ENCODE results near the gene SCLY.

The SCLY gene

DNA sequence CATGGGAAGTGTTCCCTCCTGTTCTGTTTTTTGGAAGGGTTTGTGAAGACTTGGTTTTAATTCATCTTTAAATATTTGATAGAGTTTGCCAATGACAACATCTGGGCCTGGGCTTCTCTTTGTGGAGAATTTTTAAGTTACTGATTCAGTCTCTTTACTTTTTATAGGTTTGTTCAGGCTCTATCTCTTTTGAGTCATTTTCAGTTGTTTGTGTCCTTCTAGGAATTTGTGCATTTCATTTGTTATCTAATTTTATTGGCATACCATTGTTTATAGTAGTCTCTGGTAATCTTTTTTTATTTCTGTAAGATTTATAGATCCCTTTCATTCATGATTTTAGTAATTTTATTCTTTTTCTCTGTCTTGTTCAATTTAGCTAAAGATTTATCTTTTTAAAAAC lies 14.6 kb downstream of the SCLY start:
- peaks cover 5% of the 10 kb centered on the region for H3K9me3 Mint-ChIP-seq
- no peak for DNase-seq
- H3K36me3 Mint-ChIP-seq (ENCODE audit: low read depth), result peaks cover 97% of the 10 kb centered on the region
- H3K4me3 Mint-ChIP-seq, result no peak overlapping the region
- H3K4me1 Mint-ChIP-seq (ENCODE audit: low read depth), result peaks cover 20% of the 10 kb centered on the region
- H3K27ac Mint-ChIP-seq, result no peak overlapping the region
- no peaks in the 10 kb centered on the region for H3K27me3 Mint-ChIP-seq

GRCh38 chr2:238077292-238077691 lies 16.5 kb downstream of the SCLY start:
- H3K27me3 Mint-ChIP-seq, result no peaks in the 10 kb centered on the region
- H3K4me3 Mint-ChIP-seq, result no peak overlapping the region

GRCh38 chr2:238079874-238080327 lies 19.1 kb downstream of the SCLY start:
- Mint-ChIP-seq H3K4me3 (no peak overlapping the region), H3K27me3 (no peaks in the 10 kb centered on the region), H3K9me3 (no peaks in the 10 kb centered on the region), H3K4me1 (ENCODE audit: low read depth) (peaks cover 8% of the 10 kb centered on the region), H3K36me3 (ENCODE audit: low read depth) (peaks cover 95% of the 10 kb centered on the region), H3K27ac (no peak overlapping the region)
- no peak for DNase-seq

More at GRCh38 chr2:238077292-238077691, 16.5 kb downstream of the SCLY start:
- H3K9me3 Mint-ChIP-seq, result peaks cover 5% of the 10 kb centered on the region
- peaks cover 16% of the 10 kb centered on the region for H3K4me1 Mint-ChIP-seq (ENCODE audit: low read depth)
- no peak for DNase-seq
- H3K27ac Mint-ChIP-seq, result no peak overlapping the region
- peaks cover 97% of the 10 kb centered on the region for H3K36me3 Mint-ChIP-seq (ENCODE audit: low read depth)

DNA sequence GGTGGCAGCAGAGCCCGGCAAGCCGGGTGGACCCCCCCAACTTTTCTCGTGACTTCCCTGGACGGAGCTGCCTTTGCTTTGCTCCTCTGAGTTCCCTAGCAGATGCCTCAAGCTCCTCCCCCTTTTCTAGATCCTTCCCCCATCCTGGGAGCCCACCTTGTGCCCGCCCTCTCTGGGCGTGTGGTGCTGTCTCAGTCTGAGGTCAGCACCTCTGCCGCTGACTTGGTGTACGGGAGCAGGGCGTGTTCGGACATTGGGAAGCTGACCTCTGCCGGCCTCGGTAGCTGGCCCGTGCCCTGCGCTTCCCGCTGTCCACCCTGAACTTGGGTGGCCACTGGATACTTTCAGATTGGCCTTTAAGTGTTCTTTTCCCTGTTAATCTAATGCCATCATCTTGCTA lies 19.7 kb downstream of the SCLY start:
- Mint-ChIP-seq H3K4me3 (no peak overlapping the region), H3K27ac (no peak overlapping the region), H3K4me1 (ENCODE audit: low read depth) (peaks cover 7% of the 10 kb centered on the region), H3K9me3 (no peaks in the 10 kb centered on the region), H3K27me3 (no peaks in the 10 kb centered on the region), H3K36me3 (ENCODE audit: low read depth) (peaks cover 95% of the 10 kb centered on the region)
- DNase-seq, result no peak

DNA sequence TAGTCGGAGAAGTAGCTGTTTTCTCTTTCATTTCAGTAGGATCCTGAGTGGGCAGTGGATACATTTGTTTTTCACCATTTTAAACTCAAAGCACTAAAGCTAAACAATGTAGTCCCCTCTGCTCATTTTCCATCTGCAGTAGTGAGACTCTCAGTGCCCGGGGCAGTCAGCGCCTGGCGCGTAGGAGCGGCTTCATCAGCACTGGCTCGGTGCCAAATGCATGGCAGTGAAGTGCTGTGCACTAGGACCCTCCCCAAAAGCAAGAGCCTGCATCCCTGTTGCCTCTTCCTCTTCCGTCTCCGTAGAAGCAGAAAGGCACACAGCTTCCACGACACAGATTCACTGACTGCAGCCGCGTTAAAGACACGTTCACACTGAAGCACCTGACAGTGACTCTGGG lies 20.3 kb downstream of the SCLY start:
- Mint-ChIP-seq H3K27me3 (no peaks in the 10 kb centered on the region), H3K4me3 (no peak overlapping the region), H3K4me1 (ENCODE audit: low read depth) (peaks cover 7% of the 10 kb centered on the region), H3K9me3 (no peaks in the 10 kb centered on the region), H3K36me3 (ENCODE audit: low read depth) (peaks cover 95% of the 10 kb centered on the region), H3K27ac (no peak overlapping the region)
- DNase-seq, result no peak

DNA sequence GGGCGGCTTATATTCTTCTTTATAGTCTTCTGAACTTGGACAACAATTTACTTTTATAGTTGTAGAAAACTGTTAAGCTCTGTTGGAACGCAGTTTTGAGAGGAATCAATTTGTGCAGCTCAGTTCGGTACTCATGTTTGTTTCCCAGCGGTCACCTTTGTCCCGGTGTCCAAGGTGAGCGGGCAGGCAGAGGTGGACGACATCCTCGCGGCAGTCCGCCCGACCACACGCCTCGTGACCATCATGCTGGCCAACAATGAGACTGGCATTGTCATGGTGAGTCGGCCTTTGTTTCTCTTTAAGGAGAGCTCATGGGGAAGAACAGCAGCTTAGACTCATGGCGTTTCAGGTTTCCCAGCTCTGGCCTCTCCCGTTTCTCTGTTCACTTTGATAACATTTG lies 20.8 kb downstream of the SCLY start:
- Mint-ChIP-seq H3K27me3 (no peaks in the 10 kb centered on the region), H3K4me3 (no peak overlapping the region), H3K9me3 (no peaks in the 10 kb centered on the region), H3K36me3 (ENCODE audit: low read depth) (peaks cover 95% of the 10 kb centered on the region), H3K4me1 (ENCODE audit: low read depth) (peaks cover 5% of the 10 kb centered on the region), H3K27ac (no peak overlapping the region)
- no peak for DNase-seq

DNA sequence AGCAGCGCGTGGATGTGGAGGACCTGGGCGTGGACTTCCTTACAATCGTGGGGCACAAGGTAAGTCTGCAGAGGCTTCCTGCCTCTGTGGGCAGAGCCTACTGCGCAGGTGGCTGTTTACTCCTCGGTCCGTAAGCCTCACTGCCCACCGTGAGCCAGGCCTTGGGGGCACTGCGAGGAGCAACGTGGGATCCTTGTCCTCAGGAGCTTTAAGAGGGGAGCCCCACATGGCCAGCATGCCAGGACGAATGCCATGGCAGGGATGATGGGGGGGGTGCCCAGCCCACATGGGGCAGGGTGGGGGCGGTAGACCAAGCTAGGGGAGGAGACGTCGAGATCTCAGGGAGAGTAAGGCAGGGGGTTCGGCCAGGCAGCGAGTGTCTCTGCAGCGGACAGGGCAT lies 21.4 kb downstream of the SCLY start:
- no peak for DNase-seq
- H3K36me3 Mint-ChIP-seq (ENCODE audit: low read depth), result peaks cover 94% of the 10 kb centered on the region

DNA sequence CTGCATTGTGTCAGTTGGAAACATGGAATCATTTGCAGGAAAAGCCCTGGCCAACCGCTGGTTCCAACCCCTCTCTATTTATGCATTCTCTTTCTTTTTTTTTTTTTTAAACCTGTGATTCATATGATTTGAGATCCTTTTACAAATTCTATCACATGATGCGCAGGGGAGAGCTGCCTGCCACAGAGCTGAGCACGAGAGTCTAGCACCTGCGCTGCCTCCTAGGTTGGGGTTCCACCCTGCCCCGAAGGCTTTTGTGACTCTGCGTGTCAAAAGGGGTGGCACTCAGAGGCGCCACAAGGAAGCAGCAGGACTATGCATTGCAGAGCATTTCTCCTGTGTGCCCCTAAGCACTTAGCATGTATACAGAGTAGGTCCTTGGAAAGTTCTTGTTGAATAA lies 22.0 kb downstream of the SCLY start:
- no peak overlapping the region for H3K4me3 Mint-ChIP-seq
- no peaks in the 10 kb centered on the region for H3K27me3 Mint-ChIP-seq
- H3K27ac Mint-ChIP-seq, result no peak overlapping the region
- DNase-seq, result no peak
- no peaks in the 10 kb centered on the region for H3K9me3 Mint-ChIP-seq
- peaks cover 94% of the 10 kb centered on the region for H3K36me3 Mint-ChIP-seq (ENCODE audit: low read depth)
- no peaks in the 10 kb centered on the region for H3K4me1 Mint-ChIP-seq (ENCODE audit: low read depth)

More for the DNA sequence above, 21.4 kb downstream of the SCLY start:
- Mint-ChIP-seq H3K4me1 (ENCODE audit: low read depth) (peaks cover 2% of the 10 kb centered on the region), H3K27ac (no peak overlapping the region), H3K4me3 (no peak overlapping the region), H3K27me3 (no peaks in the 10 kb centered on the region), H3K9me3 (no peaks in the 10 kb centered on the region)

GRCh38 chr2:238083919-238084318 lies 23.1 kb downstream of the SCLY start:
- Mint-ChIP-seq H3K4me1 (ENCODE audit: low read depth) (no peaks in the 10 kb centered on the region), H3K9me3 (no peaks in the 10 kb centered on the region), H3K27me3 (no peaks in the 10 kb centered on the region), H3K36me3 (ENCODE audit: low read depth) (peaks cover 94% of the 10 kb centered on the region), H3K4me3 (no peak overlapping the region), H3K27ac (no peak overlapping the region)
- no peak for DNase-seq

DNA sequence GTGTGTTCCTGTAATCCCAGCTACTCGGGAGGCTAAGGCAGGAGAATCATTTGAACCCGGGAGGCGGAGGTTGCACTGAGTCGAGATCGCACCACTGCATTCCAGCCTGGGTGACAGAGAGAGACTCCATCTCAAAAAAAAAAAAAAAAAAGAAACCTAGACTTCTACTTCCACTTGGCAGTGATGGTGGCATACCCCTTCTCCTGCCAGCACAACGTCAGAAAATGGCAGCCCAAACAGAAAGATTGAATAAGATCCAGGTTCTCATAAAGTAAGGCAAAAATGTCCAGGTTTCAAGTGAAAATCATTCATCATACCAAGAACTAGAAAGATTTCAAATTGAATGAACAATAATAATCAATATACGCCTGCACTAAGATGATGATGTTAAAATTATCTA lies 24.0 kb downstream of the SCLY start:
- H3K4me1 Mint-ChIP-seq (ENCODE audit: low read depth), result no peaks in the 10 kb centered on the region
- no peak overlapping the region for H3K4me3 Mint-ChIP-seq
- H3K27ac Mint-ChIP-seq, result no peak overlapping the region

GRCh38 chr2:238085899-238086298 lies 25.1 kb downstream of the SCLY start:
- Mint-ChIP-seq H3K36me3 (ENCODE audit: low read depth) (peaks cover 88% of the 10 kb centered on the region), H3K4me3 (no peak overlapping the region), H3K9me3 (no peaks in the 10 kb centered on the region), H3K27me3 (no peaks in the 10 kb centered on the region), H3K4me1 (ENCODE audit: low read depth) (no peaks in the 10 kb centered on the region), H3K27ac (no peak overlapping the region)
- DNase-seq, result no peak

More for the DNA sequence above, 24.0 kb downstream of the SCLY start:
- Mint-ChIP-seq H3K9me3 (no peaks in the 10 kb centered on the region), H3K36me3 (ENCODE audit: low read depth) (peaks cover 91% of the 10 kb centered on the region), H3K27me3 (no peaks in the 10 kb centered on the region)
- DNase-seq, result no peak

DNA sequence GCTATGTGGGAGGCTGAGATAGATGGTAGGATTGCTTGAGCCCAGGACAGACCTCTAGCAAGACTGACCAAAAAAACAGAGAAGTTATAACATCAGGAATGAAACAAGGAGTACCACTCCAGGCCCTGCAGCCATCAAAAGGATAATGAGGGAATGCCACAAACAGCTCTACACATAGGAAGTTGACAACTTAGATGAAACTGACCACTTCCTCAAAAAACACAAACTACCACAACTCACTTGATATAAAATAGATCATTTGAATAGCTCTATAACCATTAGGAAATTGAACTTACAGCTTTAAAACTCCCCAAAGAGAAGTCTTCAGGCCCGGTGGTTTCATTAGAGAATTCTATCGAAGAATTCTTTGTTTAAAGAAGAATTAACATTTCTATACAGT lies 26.4 kb downstream of the SCLY start:
- H3K36me3 Mint-ChIP-seq (ENCODE audit: low read depth), result peaks cover 88% of the 10 kb centered on the region
- no peaks in the 10 kb centered on the region for H3K4me1 Mint-ChIP-seq (ENCODE audit: low read depth)
- peak overlapping the region; percentile 22 for H3K27ac Mint-ChIP-seq
- no peak overlapping the region for H3K4me3 Mint-ChIP-seq
- no peak for DNase-seq
- H3K27me3 Mint-ChIP-seq, result no peaks in the 10 kb centered on the region
- H3K9me3 Mint-ChIP-seq, result no peaks in the 10 kb centered on the region

DNA sequence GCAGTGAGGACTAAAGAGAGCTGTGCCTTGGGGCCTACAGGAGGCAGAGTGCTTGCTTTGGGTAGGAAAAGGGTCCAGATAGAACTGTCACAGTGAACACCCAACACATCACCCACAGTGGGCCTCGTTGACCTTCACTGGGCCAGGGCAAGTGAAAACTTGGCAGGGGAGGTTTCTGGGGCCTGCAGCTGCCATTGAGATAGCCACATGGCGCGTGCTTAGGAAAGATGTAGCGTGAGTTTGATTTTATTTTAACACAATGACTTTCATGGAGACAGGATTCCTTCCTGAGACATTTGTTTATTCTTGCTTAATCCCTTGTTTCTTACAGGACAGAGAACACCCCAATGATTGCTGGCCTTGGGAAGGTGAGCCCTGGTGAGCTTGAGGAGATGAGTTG lies 30.1 kb downstream of the SCLY start:
- Mint-ChIP-seq H3K9me3 (no peaks in the 10 kb centered on the region), H3K27ac (no peak overlapping the region), H3K36me3 (ENCODE audit: low read depth) (peaks cover 86% of the 10 kb centered on the region), H3K4me1 (ENCODE audit: low read depth) (no peaks in the 10 kb centered on the region), H3K27me3 (no peaks in the 10 kb centered on the region), H3K4me3 (no peak overlapping the region)
- DNase-seq, result no peak

DNA sequence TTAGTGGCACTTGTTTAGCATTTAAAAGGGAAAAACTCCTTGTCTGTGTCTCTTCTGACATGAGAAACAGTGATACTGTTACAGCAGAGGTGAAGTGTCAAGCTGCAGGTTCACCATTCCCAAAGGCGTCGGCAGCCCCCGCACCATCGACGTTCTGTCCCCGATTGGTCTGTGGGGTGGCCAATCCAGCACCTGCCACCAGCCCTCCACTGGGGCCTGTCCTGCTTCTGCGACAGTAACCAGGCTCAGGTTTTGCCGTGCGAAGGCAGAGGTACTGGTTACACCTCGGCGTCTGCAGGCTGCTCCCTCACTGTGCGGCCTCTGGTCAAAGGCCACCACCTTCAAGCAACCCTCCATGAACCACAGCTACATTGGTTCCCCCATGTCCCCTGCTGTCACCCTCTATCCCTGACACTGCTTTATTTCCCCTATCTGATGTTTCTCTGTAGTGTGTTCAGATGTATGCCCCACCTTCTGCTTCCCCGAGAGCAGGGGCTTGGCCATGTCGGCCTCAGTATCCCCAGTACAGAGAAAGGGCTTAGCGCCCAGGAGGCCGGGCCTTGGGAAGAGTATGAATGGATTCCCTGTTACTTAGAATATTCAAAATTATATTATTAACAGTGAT lies 30.7 kb downstream of the SCLY start:
- Mint-ChIP-seq H3K27ac (no peak overlapping the region), H3K36me3 (ENCODE audit: low read depth) (peaks cover 86% of the 10 kb centered on the region), H3K4me1 (ENCODE audit: low read depth) (no peaks in the 10 kb centered on the region), H3K4me3 (no peak overlapping the region), H3K9me3 (no peaks in the 10 kb centered on the region), H3K27me3 (no peaks in the 10 kb centered on the region)
- DNase-seq, result no peak

GRCh38 chr2:238092486-238093035 lies 31.8 kb downstream of the SCLY start:
- Mint-ChIP-seq H3K27ac (peak overlapping the region; percentile 18), H3K27me3 (no peaks in the 10 kb centered on the region), H3K9me3 (no peaks in the 10 kb centered on the region), H3K36me3 (ENCODE audit: low read depth) (peaks cover 83% of the 10 kb centered on the region), H3K4me3 (no peak overlapping the region), H3K4me1 (ENCODE audit: low read depth) (no peaks in the 10 kb centered on the region)
- DNase-seq, result peak; percentile 23

All from activated T-cell treated with anti-CD3 and anti-CD28 coated beads, Interleukin-2, amount 50 U/mL, for 24 hours (primary cell).